Measurements from ENCODE around the gene GP2.

GP2 gene

DNA sequence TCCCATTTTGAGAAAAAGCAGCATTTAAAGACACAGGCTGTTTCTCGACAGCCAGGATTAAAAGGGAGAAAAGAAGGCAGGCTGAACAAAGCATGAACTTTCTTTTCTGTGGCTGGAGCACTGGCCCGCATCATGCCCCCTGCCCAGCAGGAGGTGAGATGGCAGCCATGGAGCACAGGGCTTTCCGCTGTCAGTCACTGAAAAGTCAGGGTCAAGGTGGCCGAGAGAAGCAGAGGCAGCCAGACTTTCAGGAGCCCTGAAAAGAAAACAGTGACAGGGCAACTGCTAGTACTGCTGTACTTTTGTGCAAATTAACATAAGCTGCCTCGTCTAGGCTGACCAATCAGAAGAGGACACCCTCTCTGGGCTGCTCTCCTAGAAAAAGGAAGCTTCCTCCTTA lies 5.8 kb upstream of the GP2 start:
- Histone ChIP-seq H3K9ac (ENCODE audit: insufficient read length) (no peak overlapping the region), H3K4me3 (no peak overlapping the region), H3K36me3 (ENCODE audit: insufficient read depth, low read length) (no peaks in the 10 kb centered on the region), H3K27ac (no peak overlapping the region), H3K9me3 (ENCODE audit: low read depth, low read length) (no peaks in the 10 kb centered on the region)
- DNase-seq (ENCODE audit: low read depth, low spot score): no peak
- TF ChIP-seq FOXP2 (optimal IDR thresholded peaks at IDR 0.05; ENCODE audit: control extremely low read depth, extremely low read length, insufficient read depth) (no peak), POLR2AphosphoS5 (IDR thresholded peaks at IDR 0.05; ENCODE audit: borderline replicate concordance, low read depth, low read length) (no peak), EZH2 (IDR thresholded peaks at IDR 0.05) (no peak)

DNA sequence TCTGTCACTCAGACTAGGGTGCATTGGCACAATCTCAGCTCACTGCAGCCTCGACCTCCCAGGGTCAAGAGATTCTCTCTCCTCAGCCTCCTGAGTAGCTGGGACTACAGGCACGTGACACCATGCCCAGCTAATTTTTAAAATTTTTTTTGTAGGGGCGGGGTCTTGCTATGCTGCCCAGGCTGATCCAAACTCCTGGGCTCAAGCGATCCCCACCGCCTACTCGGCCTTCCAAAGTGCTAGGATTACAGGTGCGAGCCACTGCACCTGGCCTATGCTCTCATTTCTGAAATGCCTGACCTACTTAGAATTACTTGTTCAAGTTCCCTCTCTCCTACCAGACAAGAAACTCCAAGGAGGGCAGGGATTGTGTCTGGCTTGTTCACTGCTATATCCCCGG lies 5.1 kb upstream of the GP2 start:
- no peak for DNase-seq (ENCODE audit: low read depth, low spot score)
- no peaks in the 10 kb centered on the region for H3K36me3 ChIP-seq (ENCODE audit: insufficient read depth, low read length)
- TF ChIP-seq FOXP2 (optimal IDR thresholded peaks at IDR 0.05; ENCODE audit: control extremely low read depth, extremely low read length, insufficient read depth) (no peak), EZH2 (IDR thresholded peaks at IDR 0.05) (no peak), POLR2AphosphoS5 (IDR thresholded peaks at IDR 0.05; ENCODE audit: borderline replicate concordance, low read depth, low read length) (no peak)
- H3K9ac ChIP-seq (ENCODE audit: insufficient read length): no peak overlapping the region
- H3K4me3 ChIP-seq: no peak overlapping the region
- no peaks in the 10 kb centered on the region for H3K9me3 ChIP-seq (ENCODE audit: low read depth, low read length)
- no peak overlapping the region for H3K27ac ChIP-seq

DNA sequence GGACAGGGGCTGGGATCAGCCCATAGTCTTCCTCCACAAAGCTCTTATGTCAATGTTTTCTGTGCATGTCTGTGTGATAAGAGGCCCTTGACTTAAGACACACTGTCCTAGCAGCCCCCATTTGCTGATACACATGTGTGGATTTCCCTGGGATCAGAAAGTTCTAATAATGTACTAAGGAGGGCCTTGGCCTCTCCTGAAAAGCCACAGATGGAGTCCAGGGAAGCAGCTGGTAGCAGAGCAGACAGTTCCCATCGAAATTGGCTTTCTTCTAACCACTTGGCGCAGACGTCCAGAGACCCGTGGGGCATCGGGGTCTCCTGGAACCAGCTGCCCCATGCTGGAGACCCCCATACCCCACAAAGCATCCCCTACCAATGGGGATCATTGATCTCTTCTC lies 4.3 kb upstream of the GP2 start:
- no peak for DNase-seq (ENCODE audit: low read depth, low spot score)
- H3K9ac ChIP-seq (ENCODE audit: insufficient read length): no peak overlapping the region
- H3K9me3 ChIP-seq (ENCODE audit: low read depth, low read length): no peaks in the 10 kb centered on the region
- no peak overlapping the region for H3K27ac ChIP-seq
- TF ChIP-seq POLR2AphosphoS5 (IDR thresholded peaks at IDR 0.05; ENCODE audit: borderline replicate concordance, low read depth, low read length) (no peak), FOXP2 (optimal IDR thresholded peaks at IDR 0.05; ENCODE audit: control extremely low read depth, extremely low read length, insufficient read depth) (no peak), EZH2 (IDR thresholded peaks at IDR 0.05) (no peak)
- no peak overlapping the region for H3K4me3 ChIP-seq
- H3K36me3 ChIP-seq (ENCODE audit: insufficient read depth, low read length): no peaks in the 10 kb centered on the region

- Histone ChIP-seq H3K9me3 (ENCODE audit: low read depth, low read length) (no peaks in the 10 kb centered on the region), H3K9ac (ENCODE audit: insufficient read length) (no peak overlapping the region), H3K36me3 (ENCODE audit: insufficient read depth, low read length) (no peaks in the 10 kb centered on the region), H3K4me3 (no peak overlapping the region), H3K27ac (no peak overlapping the region)
- TF ChIP-seq EZH2 (IDR thresholded peaks at IDR 0.05) (no peak), POLR2AphosphoS5 (IDR thresholded peaks at IDR 0.05; ENCODE audit: borderline replicate concordance, low read depth, low read length) (no peak), FOXP2 (optimal IDR thresholded peaks at IDR 0.05; ENCODE audit: control extremely low read depth, extremely low read length, insufficient read depth) (no peak)
- DNase-seq (ENCODE audit: low read depth, low spot score): no peak
Observed at GRCh38 chr16:20329392-20330138, 2.3 kb upstream of the GP2 start.

- no peaks in the 10 kb centered on the region for H3K9me3 ChIP-seq (ENCODE audit: low read depth, low read length)
- H3K4me3 ChIP-seq: no peak overlapping the region
- no peak overlapping the region for H3K9ac ChIP-seq (ENCODE audit: insufficient read length)
- no peaks in the 10 kb centered on the region for H3K36me3 ChIP-seq (ENCODE audit: insufficient read depth, low read length)
- no peak overlapping the region for H3K27ac ChIP-seq
- TF ChIP-seq EZH2 (IDR thresholded peaks at IDR 0.05) (no peak), FOXP2 (optimal IDR thresholded peaks at IDR 0.05; ENCODE audit: control extremely low read depth, extremely low read length, insufficient read depth) (no peak), POLR2AphosphoS5 (IDR thresholded peaks at IDR 0.05; ENCODE audit: borderline replicate concordance, low read depth, low read length) (no peak)
- no peak for DNase-seq (ENCODE audit: low read depth, low spot score)
Observed at GRCh38 chr16:20326321-20326720, 992 bp downstream of the GP2 start.

DNA sequence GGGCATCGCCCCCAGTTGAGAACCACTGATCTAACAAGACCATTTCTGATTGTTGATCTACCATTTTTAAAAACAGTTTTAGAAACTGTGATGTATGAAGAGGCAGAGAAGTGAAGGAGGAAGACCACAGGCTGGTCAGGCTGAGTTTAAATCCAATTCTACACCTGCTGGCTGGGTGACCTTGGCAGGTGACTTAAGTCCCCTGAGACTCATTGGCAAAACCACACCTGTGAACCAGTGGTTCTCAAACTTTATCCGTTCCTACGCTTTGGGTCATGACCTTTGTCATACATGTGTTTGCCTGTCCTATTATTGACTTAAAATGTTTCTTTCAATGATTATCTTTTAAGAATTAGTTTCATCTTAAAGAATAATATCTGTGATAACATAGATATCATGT lies 2.3 kb downstream of the GP2 start:
- no peak overlapping the region for H3K4me3 ChIP-seq
- no peak overlapping the region for H3K9ac ChIP-seq (ENCODE audit: insufficient read length)
- H3K9me3 ChIP-seq (ENCODE audit: low read depth, low read length): no peaks in the 10 kb centered on the region
- H3K27ac ChIP-seq: no peak overlapping the region
- TF ChIP-seq EZH2 (IDR thresholded peaks at IDR 0.05) (no peak), POLR2AphosphoS5 (IDR thresholded peaks at IDR 0.05; ENCODE audit: borderline replicate concordance, low read depth, low read length) (no peak), FOXP2 (optimal IDR thresholded peaks at IDR 0.05; ENCODE audit: control extremely low read depth, extremely low read length, insufficient read depth) (no peak)
- DNase-seq (ENCODE audit: low read depth, low spot score): no peak
- no peaks in the 10 kb centered on the region for H3K36me3 ChIP-seq (ENCODE audit: insufficient read depth, low read length)

DNA sequence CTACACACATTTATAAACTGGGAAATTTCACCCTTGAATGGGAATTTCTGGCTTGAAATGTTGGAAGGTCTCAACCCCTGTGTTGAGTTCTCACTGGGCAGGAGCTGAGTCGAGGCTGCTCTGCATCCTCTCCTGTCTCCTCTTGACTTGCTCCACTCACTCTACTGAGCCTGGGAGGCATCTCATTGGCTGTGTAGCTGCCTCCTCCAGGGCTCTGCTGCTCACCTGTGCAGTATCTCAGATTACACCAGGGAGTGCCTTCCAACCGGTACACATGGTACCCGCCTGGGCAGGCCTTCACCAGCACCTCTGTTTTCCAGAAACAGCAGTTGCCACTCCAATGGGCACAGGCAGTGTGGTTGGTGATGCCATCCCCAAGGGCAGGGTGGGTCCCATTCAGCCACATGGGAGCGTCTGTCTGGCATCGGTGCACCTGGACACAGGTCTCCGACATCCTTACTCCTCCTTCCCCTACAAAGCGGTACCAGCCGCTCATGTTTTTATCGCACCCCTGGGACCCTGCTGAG lies 3.7 kb downstream of the GP2 start:
- Histone ChIP-seq H3K9me3 (ENCODE audit: low read depth, low read length) (no peaks in the 10 kb centered on the region), H3K9ac (ENCODE audit: insufficient read length) (no peak overlapping the region), H3K4me3 (no peak overlapping the region), H3K36me3 (ENCODE audit: insufficient read depth, low read length) (no peaks in the 10 kb centered on the region), H3K27ac (no peak overlapping the region)
- TF ChIP-seq POLR2AphosphoS5 (IDR thresholded peaks at IDR 0.05; ENCODE audit: borderline replicate concordance, low read depth, low read length) (no peak), FOXP2 (optimal IDR thresholded peaks at IDR 0.05; ENCODE audit: control extremely low read depth, extremely low read length, insufficient read depth) (no peak), EZH2 (IDR thresholded peaks at IDR 0.05) (no peak)
- DNase-seq (ENCODE audit: low read depth, low spot score): no peak

DNA sequence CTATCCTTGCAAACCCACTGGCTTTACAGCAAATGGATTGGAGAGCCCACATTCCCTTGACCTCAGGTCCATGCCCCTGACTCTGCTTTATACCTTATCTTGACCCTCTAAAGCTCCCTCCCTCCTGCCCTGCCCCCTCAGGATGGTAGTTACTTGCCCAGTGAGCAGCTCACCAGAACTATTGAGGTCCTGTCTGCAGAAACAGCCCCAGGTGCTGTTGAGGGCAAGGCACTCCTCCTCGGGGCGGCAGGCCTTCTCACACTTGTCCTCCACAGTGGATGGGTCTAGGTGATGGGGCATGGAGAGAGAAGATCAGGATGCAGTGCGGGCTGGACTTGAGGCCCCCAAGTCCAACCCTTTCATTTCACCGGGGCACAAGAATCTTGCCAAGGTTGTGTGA lies 4.6 kb downstream of the GP2 start:
- no peaks in the 10 kb centered on the region for H3K9me3 ChIP-seq (ENCODE audit: low read depth, low read length)
- H3K36me3 ChIP-seq (ENCODE audit: insufficient read depth, low read length): no peaks in the 10 kb centered on the region
- TF ChIP-seq FOXP2 (optimal IDR thresholded peaks at IDR 0.05; ENCODE audit: control extremely low read depth, extremely low read length, insufficient read depth) (no peak), POLR2AphosphoS5 (IDR thresholded peaks at IDR 0.05; ENCODE audit: borderline replicate concordance, low read depth, low read length) (no peak), EZH2 (IDR thresholded peaks at IDR 0.05) (no peak)
- no peak overlapping the region for H3K27ac ChIP-seq
- H3K9ac ChIP-seq (ENCODE audit: insufficient read length): no peak overlapping the region
- no peak for DNase-seq (ENCODE audit: low read depth, low spot score)
- H3K4me3 ChIP-seq: no peak overlapping the region
